GM23338 (cell line): ENCODE results near the gene BACE2. TPM values are rescaled to one million over a fixed set of nuclear protein-coding genes. Genes with fewer than 3 reads are reported as not detected.

ENCODE experiments used
- ATAC-seq: fragments of 200-7000 bp; cut with Tn5 transposase; 3 replicates; pipeline ENCODE4 v1.9.1; 2020
- DNase-seq: peaks from one replicate; pipeline ENCODE4 v3.0.0-alpha.2; 2015; ENCODE audit warnings: low spot score
- H2AFZ ChIP-seq: fragments of 200-600 bp; sonication (generic); 2 replicates; pipeline ENCODE4 v1.8.0; 2016; ENCODE audit warnings: antibody characterized with exemption, mild to moderate bottlenecking, moderate library complexity
- H3F3A ChIP-seq: fragments of 200-600 bp; sonication (generic); replicated peaks from 2 replicates; pipeline ENCODE4 v1.8.0; 2017; ENCODE audit warnings: antibody characterized with exemption, mixed run types, low read depth
- H3K27ac ChIP-seq: fragments of 200-600 bp; sonication (generic); 2 replicates; pipeline ENCODE4 v1.6.1; 2016; ENCODE audit warnings: low read depth
- H3K27me3 ChIP-seq: fragments of 200-600 bp; sonication (generic); 2 replicates; pipeline ENCODE4 v1.8.0; 2016; ENCODE audit warnings: mild to moderate bottlenecking, mixed run types, moderate library complexity; ENCODE audit not compliant: insufficient read depth
- H3K36me3 ChIP-seq: fragments of 200-600 bp; sonication (generic); 2 replicates; pipeline ENCODE4 v1.8.0; 2016; ENCODE audit warnings: mild to moderate bottlenecking; ENCODE audit not compliant: insufficient read depth
- H3K4me1 ChIP-seq: fragments of 200-600 bp; sonication (generic); 2 replicates; pipeline ENCODE4 v1.8.0; 2016; ENCODE audit warnings: mild to moderate bottlenecking, moderate library complexity; ENCODE audit not compliant: insufficient read depth
- H3K4me2 ChIP-seq: fragments of 200-600 bp; sonication (generic); 2 replicates; pipeline ENCODE4 v1.7.1; 2017; ENCODE audit warnings: mixed run types
- H3K4me3 ChIP-seq: fragments of 200-600 bp; sonication (generic); 2 replicates; pipeline ENCODE4 v1.6.1; 2016; ENCODE audit warnings: mixed run types
- H3K79me2 ChIP-seq: fragments of 200-600 bp; sonication (generic); replicated peaks from 2 replicates; pipeline ENCODE4 v1.8.0; 2017; ENCODE audit warnings: mild to moderate bottlenecking; ENCODE audit not compliant: insufficient read depth
- H3K9me2 ChIP-seq: fragments of 200-600 bp; sonication (generic); 2 replicates; pipeline ENCODE4 v1.8.0; 2017; ENCODE audit not compliant: insufficient read depth
- H4K20me1 ChIP-seq: fragments of 200-600 bp; sonication (generic); replicated peaks from 2 replicates; pipeline ENCODE4 v1.8.0; 2017; ENCODE audit warnings: mild to moderate bottlenecking; ENCODE audit not compliant: insufficient read depth
- H3K27ac Mint-ChIP-seq: 2 replicates; pipeline ENCODE4 v1.8.0; 2020; ENCODE audit warnings: inconsistent platforms, mild to moderate bottlenecking, moderate library complexity, mixed read lengths
- H3K27me3 Mint-ChIP-seq: 3 replicates; pipeline ENCODE4 v1.8.0; 2022; ENCODE audit warnings: low read depth, mild to moderate bottlenecking, moderate library complexity, mixed read lengths, inconsistent platforms; ENCODE audit not compliant: insufficient read depth, poor library complexity
- H3K36me3 Mint-ChIP-seq: 3 replicates; pipeline ENCODE4 v1.8.0; 2021; ENCODE audit warnings: low read depth, mild to moderate bottlenecking, inconsistent platforms, moderate library complexity, mixed read lengths
- H3K4me1 Mint-ChIP-seq: 3 replicates; pipeline ENCODE4 v1.8.0; 2020; ENCODE audit warnings: mild to moderate bottlenecking, inconsistent platforms, mixed read lengths
- H3K4me3 Mint-ChIP-seq: 3 replicates; pipeline ENCODE4 v1.8.0; 2021; ENCODE audit warnings: moderate library complexity, mild to moderate bottlenecking, inconsistent platforms, mixed read lengths
- H3K9me3 Mint-ChIP-seq: 3 replicates; pipeline ENCODE4 v1.8.0; 2020; ENCODE audit warnings: moderate library complexity, mild to moderate bottlenecking, inconsistent platforms, mixed read lengths
- CREB1 ChIP-seq: fragments of 250-450 bp; sonication (Bioruptor Pico); IDR thresholded peaks from 2 replicates; pipeline ENCODE4 v1.5.0; 2020; ENCODE audit warnings: low read depth, mild to moderate bottlenecking, moderate library complexity
- CTCF ChIP-seq, 2 experiments: fragments of 200-600 bp in 1 of 2; sonication (generic) in 1 of 2; conservative IDR thresholded peaks; 2 replicates each; pipeline versions ENCODE4 v1.5.1 to v1.6.1; 2016 to 2017; ENCODE audit warnings: antibody characterized with exemption in 2 of 2, low read depth in 2 of 2, mild to moderate bottlenecking in 2 of 2, moderate library complexity in 1 of 2
- ETS1 ChIP-seq: IDR thresholded peaks from 2 replicates; pipeline ENCODE4 v1.6.1; 2016; ENCODE audit warnings: antibody characterized with exemption
- EZH2 ChIP-seq: fragments of 200-600 bp; sonication (generic); IDR thresholded peaks from one replicate; pipeline ENCODE4 v1.8.0; 2017; ENCODE audit warnings: antibody characterized with exemption, mild to moderate bottlenecking, low read depth; ENCODE audit not compliant: unreplicated experiment
- EZH2phosphoT487 ChIP-seq: fragments of 200-600 bp; sonication (generic); IDR thresholded peaks from one replicate; pipeline ENCODE4 v1.8.1; 2018; ENCODE audit warnings: antibody characterized with exemption; ENCODE audit not compliant: unreplicated experiment
- JUNB ChIP-seq: IDR thresholded peaks from one replicate; pipeline ENCODE4 v1.6.1; 2016; ENCODE audit warnings: antibody characterized with exemption; ENCODE audit not compliant: unreplicated experiment
- NANOG ChIP-seq: IDR thresholded peaks from 2 replicates; pipeline ENCODE4 v1.6.1; 2016; ENCODE audit warnings: antibody characterized with exemption, borderline replicate concordance
- POLR2AphosphoS5 ChIP-seq: IDR thresholded peaks from 2 replicates; pipeline ENCODE4 v1.6.1; 2016; ENCODE audit warnings: antibody characterized with exemption, low read depth
- REST ChIP-seq: IDR thresholded peaks from one replicate; pipeline ENCODE4 v1.6.1; 2018; ENCODE audit warnings: antibody characterized with exemption; ENCODE audit not compliant: unreplicated experiment
- STAT1 ChIP-seq: IDR thresholded peaks from one replicate; pipeline ENCODE4 v1.6.1; 2016; ENCODE audit warnings: antibody characterized with exemption; ENCODE audit not compliant: unreplicated experiment
- ZNF114 ChIP-seq: fragments of 250-450 bp; sonication (Bioruptor Pico); IDR thresholded peaks from 2 replicates; pipeline ENCODE4 v1.5.0; 2020; ENCODE audit warnings: mild to moderate bottlenecking, moderate library complexity
- ZNF331 ChIP-seq: fragments of 250-450 bp; sonication (Bioruptor Pico); IDR thresholded peaks from 2 replicates; pipeline ENCODE4 v1.5.0; 2020; ENCODE audit warnings: low read depth, mild to moderate bottlenecking, moderate library complexity
- ZNF462 ChIP-seq: fragments of 250-450 bp; sonication (Bioruptor Pico); IDR thresholded peaks from 2 replicates; pipeline ENCODE4 v1.5.0; 2020; ENCODE audit warnings: mild to moderate bottlenecking, moderate library complexity
- polyA plus RNA-seq: library from polyadenylated mRNA; unstranded; fragments of >200 nt; fragmentation: Nextera tagmentation; extraction: Ambion mirVana; gene quantifications from 2 replicates; pipeline ENCODE4 v1.2.1, GENCODE V29; 2016
- total RNA-seq: library from RNA; depleted of rRNA; stranded (reverse); fragments of >200 nt; shearing (Covaris generic); gene quantifications from 2 replicates; pipeline ENCODE4 v1.2.3, GENCODE V29; 2014

BACE2 gene
- total and polyA plus RNA-seq, 2 experiments from 2014 or later: 3.5 to 6.8 TPM

GRCh38 chr21:41130883-41131282 is 37.1 kb upstream of the BACE2 start:
- Histone ChIP-seq H3K27ac (no peak overlapping the region), H4K20me1 (no peaks in the 10 kb centered on the region), H3K9me2 (no peaks in the 10 kb centered on the region), H3K79me2 (no peaks in the 10 kb centered on the region), H2AFZ (no peak overlapping the region), H3K27me3 (no peaks in the 10 kb centered on the region), H3K4me3 (no peak overlapping the region), H3F3A (no peaks in the 10 kb centered on the region), H3K4me2 (no peak overlapping the region), H3K4me1 (no peaks in the 10 kb centered on the region), H3K36me3 (no peaks in the 10 kb centered on the region; the same call in 1 of the 2 replicates)
- Mint-ChIP-seq H3K36me3 (peaks cover 4% of the 10 kb centered on the region; the same call in 2 of the 3 replicates), H3K9me3 (peaks cover 79% of the 10 kb centered on the region), H3K27ac (no peak overlapping the region), H3K27me3 (peaks cover 4% of the 10 kb centered on the region), H3K4me3 (no peak overlapping the region), H3K4me1 (no peaks in the 10 kb centered on the region)
- DNase-seq (no peak), ATAC-seq (no peak)
- TF ChIP-seq EZH2phosphoT487 (no peak), EZH2 (no peak), NANOG (no peak), ETS1 (no peak), ZNF114 (CRISPR knock-in tag) (no peak), STAT1 (no peak), CREB1 (CRISPR knock-in tag) (no peak), ZNF331 (CRISPR knock-in tag) (no peak), JUNB (no peak), POLR2AphosphoS5 (no peak), REST (no peak), CTCF (conservative IDR thresholded peaks at IDR 0.05; ENCODE audit: low read depth in 2 of 2) (no peak), ZNF462 (CRISPR knock-in tag) (no peak)
